ENCODE data around the gene RORC. TPM values are rescaled to one million over a fixed set of nuclear protein-coding genes. Genes with fewer than 3 reads are reported as not detected.

The RORC gene
- total and polyA plus RNA-seq, 2 of the 8 experiments (the other 6 are each of a cell fraction or from before 2014, with no cell fraction given) = 0.44 to 0.54 TPM

- TF ChIP-seq RFX5 (IDR thresholded peaks at IDR 0.05; ENCODE audit: borderline replicate concordance, low read depth, low read length) = no peak
- TF ChIP-seq EGR1 (IDR thresholded peaks at IDR 0.05; ENCODE audit: borderline replicate concordance, low read depth, low read length) = no peak
- no peak for TF ChIP-seq CTCF (IDR thresholded peaks at IDR 0.05; ENCODE audit: control extremely low read depth in 1 of 3, insufficient read depth in 1 of 3, low read depth in 1 of 3, low read length in 3 of 3)
- no peak for TF ChIP-seq E2F6 (IDR thresholded peaks at IDR 0.05)
- no peak for TF ChIP-seq BRCA1 (IDR thresholded peaks at IDR 0.05; ENCODE audit: low read depth, low read length)
- no peak for TF ChIP-seq SIRT6 (IDR thresholded peaks at IDR 0.05; ENCODE audit: low read length)
Measured at GRCh38 chr1:151852733-151853132, 21.1 kb upstream of the RORC start (continued).

Data from H1 (cell line).